Daoy (cell line): Measurements from ENCODE around the gene RSPH1. TPM values are rescaled to one million over a fixed set of nuclear protein-coding genes. Genes with fewer than 3 reads are reported as not detected.
A peak's percentile ranks its signal among the peaks of the same experiment; 100 is the strongest.

Experiments used
- DNase-seq: peaks from one replicate; pipeline ENCODE4 v3.0.0-alpha.2; 2015; ENCODE audit warnings: low read depth
- total RNA-seq: library from RNA; depleted of rRNA; stranded (reverse); fragments of >200 nt; shearing (Covaris generic); gene quantifications from 2 replicates; pipeline ENCODE4 v1.2.3, GENCODE V29; 2014

RSPH1 gene
- total RNA-seq, 1 experiment from 2014 or later = 0.23 TPM

GRCh38 chr21:42532466-42533181 is 36.6 kb upstream of the RSPH1 start:
- peak; percentile 27 for DNase-seq

GRCh38 chr21:42531771-42532170 is 35.7 kb upstream of the RSPH1 start:
- DNase-seq = no peak

- DNase-seq = no peak
Observed at GRCh38 chr21:42530167-42530518, 34.1 kb upstream of the RSPH1 start.

- DNase-seq = no peak
Observed at GRCh38 chr21:42527489-42528158, 31.6 kb upstream of the RSPH1 start.

- DNase-seq = no peak
Observed at GRCh38 chr21:42527127-42527488, 31.1 kb upstream of the RSPH1 start.

- DNase-seq = no peak
Observed at GRCh38 chr21:42526379-42526727, 30.3 kb upstream of the RSPH1 start.

GRCh38 chr21:42525676-42526378 is 29.8 kb upstream of the RSPH1 start:
- no peak for DNase-seq

- peak; percentile 45 for DNase-seq
Observed at GRCh38 chr21:42525029-42525581, 29.1 kb upstream of the RSPH1 start.

- DNase-seq = peak; percentile 49
Observed at GRCh38 chr21:42524341-42525028, 28.5 kb upstream of the RSPH1 start.

- no peak for DNase-seq
Observed at GRCh38 chr21:42523941-42524340, 27.9 kb upstream of the RSPH1 start.

GRCh38 chr21:42523211-42523610 is 27.2 kb upstream of the RSPH1 start:
- no peak for DNase-seq

- no peak for DNase-seq
Observed at GRCh38 chr21:42522771-42523170, 26.7 kb upstream of the RSPH1 start.

- DNase-seq = no peak
Observed at GRCh38 chr21:42522271-42522670, 26.2 kb upstream of the RSPH1 start.

GRCh38 chr21:42521805-42522204 is 25.8 kb upstream of the RSPH1 start:
- no peak for DNase-seq

GRCh38 chr21:42521384-42521783 is 25.4 kb upstream of the RSPH1 start:
- DNase-seq = no peak

GRCh38 chr21:42520628-42521253 is 24.7 kb upstream of the RSPH1 start:
- peak; percentile 24 for DNase-seq

- no peak for DNase-seq
Observed at GRCh38 chr21:42518626-42519025, 22.6 kb upstream of the RSPH1 start.

- peak; percentile 89 for DNase-seq
Observed at GRCh38 chr21:42518215-42518614, 22.2 kb upstream of the RSPH1 start.

- DNase-seq = peak; percentile 43
Observed at GRCh38 chr21:42515708-42516502, 19.9 kb upstream of the RSPH1 start.

- no peak for DNase-seq
Observed at GRCh38 chr21:42514883-42515228, 18.8 kb upstream of the RSPH1 start.
